ENCODE measurements around the gene CNPY1.

CNPY1 gene

DNA sequence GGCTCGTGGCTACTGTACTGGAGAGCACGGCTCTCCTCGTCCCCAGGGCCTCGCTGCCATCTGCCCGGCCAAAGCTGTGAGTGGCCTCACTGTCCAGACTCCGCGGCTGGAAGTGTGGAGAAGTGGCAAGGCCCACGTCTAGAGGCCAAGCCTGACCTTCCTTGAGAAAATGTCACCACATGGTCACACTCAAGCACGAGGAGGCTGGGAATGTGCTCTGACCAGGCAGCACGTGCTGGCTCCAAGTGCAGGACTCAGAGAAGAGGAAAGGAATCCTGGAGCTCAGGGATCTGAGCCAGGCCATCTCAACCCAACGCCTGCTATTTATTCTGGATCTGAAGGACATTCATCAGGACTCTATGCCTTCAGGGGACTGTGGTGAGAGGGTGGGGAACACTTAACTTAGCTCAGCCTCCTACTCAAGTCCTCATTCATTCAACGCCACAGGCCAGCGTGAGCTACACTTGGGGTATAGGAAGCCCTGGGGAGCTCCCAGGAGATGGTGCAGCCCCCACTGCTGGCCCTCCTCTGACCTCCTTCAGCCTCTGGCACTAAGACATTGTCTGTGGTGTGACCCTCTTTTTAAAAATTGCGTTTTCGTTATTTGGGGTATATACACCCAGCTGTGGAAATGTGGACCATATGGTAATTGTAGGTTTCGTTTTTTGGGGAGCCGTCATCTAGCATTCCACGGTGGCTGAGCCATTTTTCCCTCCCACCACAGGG is 59.4 kb downstream of the CNPY1 start:
- ChIA-PET POLR2A (no interaction called here), CTCF (no interaction called here)
- H3K4me3 ChIP-seq (ENCODE audit: low read depth, low read length), result no peak overlapping the region
- TF ChIP-seq, protein P1, sequence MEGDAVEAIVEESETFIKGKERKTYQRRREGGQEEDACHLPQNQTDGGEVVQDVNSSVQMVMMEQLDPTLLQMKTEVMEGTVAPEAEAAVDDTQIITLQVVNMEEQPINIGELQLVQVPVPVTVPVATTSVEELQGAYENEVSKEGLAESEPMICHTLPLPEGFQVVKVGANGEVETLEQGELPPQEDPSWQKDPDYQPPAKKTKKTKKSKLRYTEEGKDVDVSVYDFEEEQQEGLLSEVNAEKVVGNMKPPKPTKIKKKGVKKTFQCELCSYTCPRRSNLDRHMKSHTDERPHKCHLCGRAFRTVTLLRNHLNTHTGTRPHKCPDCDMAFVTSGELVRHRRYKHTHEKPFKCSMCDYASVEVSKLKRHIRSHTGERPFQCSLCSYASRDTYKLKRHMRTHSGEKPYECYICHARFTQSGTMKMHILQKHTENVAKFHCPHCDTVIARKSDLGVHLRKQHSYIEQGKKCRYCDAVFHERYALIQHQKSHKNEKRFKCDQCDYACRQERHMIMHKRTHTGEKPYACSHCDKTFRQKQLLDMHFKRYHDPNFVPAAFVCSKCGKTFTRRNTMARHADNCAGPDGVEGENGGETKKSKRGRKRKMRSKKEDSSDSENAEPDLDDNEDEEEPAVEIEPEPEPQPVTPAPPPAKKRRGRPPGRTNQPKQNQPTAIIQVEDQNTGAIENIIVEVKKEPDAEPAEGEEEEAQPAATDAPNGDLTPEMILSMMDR (IDR thresholded peaks at IDR 0.05; ENCODE audit: insufficient read depth, low read length, missing control alignments), result no peak
- no peak for DNase-seq (ENCODE audit: low read depth, low spot score)

DNA sequence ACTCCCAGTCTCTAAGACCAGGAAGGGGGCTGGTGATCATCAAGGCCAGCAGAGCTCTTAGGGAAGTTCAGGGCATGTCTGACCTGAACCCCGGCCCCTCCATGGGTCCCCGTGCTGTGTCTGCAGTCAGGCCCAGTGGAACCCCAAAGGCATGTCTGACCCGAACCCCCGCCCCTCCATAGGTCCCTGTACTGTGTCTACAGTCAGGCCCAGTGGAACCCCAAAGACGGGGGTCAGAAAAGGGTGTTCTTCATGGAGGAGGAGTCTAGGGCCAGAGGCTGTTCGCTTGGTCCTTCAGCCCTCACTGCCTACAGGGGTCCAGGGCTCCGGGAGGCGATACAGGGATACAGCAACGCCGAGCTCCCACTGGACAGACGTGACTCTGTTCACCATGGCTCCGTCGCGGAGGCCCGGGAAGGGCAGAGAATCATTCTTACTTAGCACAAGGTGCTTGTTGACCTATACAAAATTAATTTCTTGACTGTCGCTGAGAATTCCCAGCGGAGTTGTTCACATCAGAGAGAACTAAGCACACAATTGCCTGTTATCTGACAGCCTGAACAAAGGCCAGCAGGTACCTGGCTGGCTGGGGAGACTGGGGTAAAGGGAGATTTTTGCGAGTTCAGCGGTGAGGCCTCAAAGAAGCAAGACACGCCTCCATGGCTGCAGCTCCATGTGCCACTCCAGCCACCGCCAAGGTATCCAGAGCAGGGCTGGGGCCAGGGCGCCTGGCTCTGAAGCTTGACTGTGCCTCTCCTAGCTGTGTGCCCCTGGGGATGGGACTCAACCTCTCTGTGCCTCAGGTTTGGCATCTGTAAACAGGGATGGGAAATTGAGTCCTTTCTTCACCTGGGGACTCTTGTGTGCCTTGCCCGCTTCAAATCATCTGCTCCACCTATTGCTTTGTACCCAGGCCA is 61.6 kb downstream of the CNPY1 start:
- DNase-seq (ENCODE audit: low read depth, low spot score), result no peak
- POLR2A ChIA-PET, result no interaction called here
- TF ChIP-seq, protein P1 (IDR thresholded peaks at IDR 0.05; ENCODE audit: insufficient read depth, low read length, missing control alignments), result no peak
- H3K4me3 ChIP-seq (ENCODE audit: low read depth, low read length), result no peak overlapping the region
- CTCF ChIA-PET, result no interaction called here

DNA sequence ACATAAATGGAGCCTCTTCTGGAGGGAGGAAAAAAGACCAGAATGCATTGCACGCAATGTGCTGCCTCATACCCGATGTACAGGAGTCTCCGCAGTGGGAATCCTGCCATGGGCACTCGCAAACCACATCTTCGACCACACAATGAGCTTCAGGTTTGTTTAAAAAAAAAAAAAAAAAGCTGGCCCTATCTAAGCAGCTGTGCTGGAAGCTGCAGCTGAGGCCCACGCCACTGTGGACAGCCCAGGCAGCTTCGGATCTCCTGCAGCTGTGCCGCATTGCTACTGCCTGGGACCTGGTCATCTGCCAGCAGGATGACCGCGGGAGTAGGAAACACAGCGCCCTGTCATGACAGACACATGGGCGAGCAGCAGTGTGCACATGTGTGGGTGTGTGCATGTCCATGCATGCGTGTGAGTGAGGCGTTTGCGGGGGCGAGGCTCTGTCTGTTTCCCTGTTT is 62.5 kb downstream of the CNPY1 start:
- POLR2A ChIA-PET, result no interaction called here
- no peak overlapping the region for H3K4me3 ChIP-seq (ENCODE audit: low read depth, low read length)
- no peak for DNase-seq (ENCODE audit: low read depth, low spot score)
- TF ChIP-seq, protein P1 (IDR thresholded peaks at IDR 0.05; ENCODE audit: insufficient read depth, low read length, missing control alignments), result no peak
- CTCF ChIA-PET, result no interaction called here

DNA sequence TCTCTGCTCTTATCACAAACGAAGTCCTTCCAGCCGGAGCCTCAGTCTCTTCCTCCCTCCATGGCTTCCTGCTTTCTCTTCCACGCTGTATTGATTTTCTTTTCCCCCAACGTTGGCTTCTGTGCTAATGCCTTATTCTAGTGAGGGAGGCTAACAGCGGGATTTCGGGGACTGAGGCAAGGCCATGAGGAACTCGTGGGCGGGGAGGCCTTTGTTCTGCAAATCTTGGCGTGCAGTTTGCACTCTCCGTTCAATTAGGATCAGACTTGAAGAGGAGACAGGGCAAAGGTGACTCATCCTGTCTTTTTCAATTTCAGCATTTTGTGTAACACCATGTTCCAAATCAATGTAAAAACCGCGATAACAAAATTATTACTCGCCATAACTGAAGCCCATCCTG is 63.1 kb downstream of the CNPY1 start:
- POLR2A ChIA-PET, result no interaction called here
- no peak overlapping the region for H3K4me3 ChIP-seq (ENCODE audit: low read depth, low read length)
- TF ChIP-seq, protein P1 (IDR thresholded peaks at IDR 0.05; ENCODE audit: insufficient read depth, low read length, missing control alignments), result no peak
- no peak for DNase-seq (ENCODE audit: low read depth, low spot score)
- CTCF ChIA-PET, result no interaction called here

DNA sequence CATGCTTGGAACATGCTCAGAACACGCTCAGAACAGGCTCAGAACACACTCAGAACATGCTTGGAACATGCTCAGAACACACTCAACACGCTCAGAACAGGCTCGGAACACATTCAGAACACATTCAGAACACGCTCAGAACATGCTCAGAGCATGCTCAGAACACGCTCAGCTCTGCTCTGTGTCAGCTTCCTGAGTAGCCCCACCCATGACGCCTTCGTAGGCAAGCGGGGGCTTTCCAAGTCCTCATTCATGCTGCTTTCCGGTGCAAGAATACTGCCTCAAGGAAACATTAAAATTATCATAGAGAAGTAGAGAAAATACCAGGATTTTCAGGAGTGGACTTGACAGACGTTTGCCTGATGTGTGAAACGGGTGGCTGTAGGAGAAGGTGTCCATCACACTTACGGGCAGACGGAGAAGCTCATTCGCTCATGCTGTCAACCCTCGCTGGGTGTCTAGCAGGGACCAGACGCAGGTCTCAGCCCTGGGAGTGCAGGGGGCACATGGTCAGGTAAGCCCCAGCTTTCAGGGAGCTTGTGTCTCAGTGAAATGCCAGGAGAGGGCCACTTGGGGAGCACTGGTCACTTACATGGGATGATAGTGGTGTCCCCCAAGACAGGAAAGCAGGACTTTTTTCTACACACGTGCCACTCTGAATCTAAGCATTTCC is 63.7 kb downstream of the CNPY1 start:
- H3K4me3 ChIP-seq (ENCODE audit: low read depth, low read length), result no peak overlapping the region
- no peak for DNase-seq (ENCODE audit: low read depth, low spot score)
- CTCF ChIA-PET, result no interaction called here
- POLR2A ChIA-PET, result no interaction called here
- TF ChIP-seq, protein P1 (IDR thresholded peaks at IDR 0.05; ENCODE audit: insufficient read depth, low read length, missing control alignments), result no peak

DNA sequence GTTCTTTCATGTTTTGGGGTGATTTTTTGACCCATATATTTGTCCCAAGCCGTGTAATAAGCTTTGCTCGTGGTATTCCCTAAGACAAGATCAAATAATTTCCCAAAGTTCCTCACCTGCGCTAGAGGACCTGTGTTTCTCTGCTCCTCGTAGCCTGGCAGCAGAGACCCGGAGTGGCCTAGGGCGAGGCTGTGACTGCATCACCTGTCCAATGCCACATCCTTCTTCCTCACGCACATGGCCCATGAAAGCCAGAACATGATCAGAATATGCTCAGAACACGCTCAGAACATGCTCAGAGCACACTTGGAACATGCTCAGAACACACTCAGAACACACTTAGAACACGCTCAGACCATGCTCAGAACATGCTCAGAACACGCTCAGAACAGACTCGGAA is 64.6 kb downstream of the CNPY1 start:
- ChIA-PET CTCF (no interaction called here), POLR2A (no interaction called here)
- no peak overlapping the region for H3K4me3 ChIP-seq (ENCODE audit: low read depth, low read length)
- DNase-seq (ENCODE audit: low read depth, low spot score), result no peak
- TF ChIP-seq, protein P1 (IDR thresholded peaks at IDR 0.05; ENCODE audit: insufficient read depth, low read length, missing control alignments), result no peak
